ENCODE data around the gene AUTS2. TPM values are rescaled to one million over a fixed set of nuclear protein-coding genes. Genes with fewer than 3 reads are reported as not detected.

The AUTS2 gene
- total RNA-seq, 1 experiment from 2014 or later, result not detected

GRCh38 chr7:70637726-70638125 lies 1039.5 kb downstream of the AUTS2 start:
- no peak for DNase-seq
- CTCF ChIA-PET, result no interaction called here
- no peak overlapping the region for H3K4me3 Mint-ChIP-seq (ENCODE audit: low read depth, unreplicated experiment)
- intact Hi-C loops (cut with micrococcal nuclease; ENCODE audit: unreplicated experiment), result no loop called here
- no peaks in the 10 kb centered on the region for H3K4me1 Mint-ChIP-seq (ENCODE audit: low read depth, unreplicated experiment)
- TF ChIP-seq CTCF (IDR thresholded peaks at IDR 0.05; ENCODE audit: unreplicated experiment), result no peak
- no peaks in the 10 kb centered on the region for H3K36me3 Mint-ChIP-seq (ENCODE audit: insufficient read depth, unreplicated experiment)
- peaks cover 11% of the 10 kb centered on the region for H3K9me3 Mint-ChIP-seq (ENCODE audit: low read depth, unreplicated experiment)
- BruUV-seq (replicated peaks), result no TSS peak
- H3K27me3 Mint-ChIP-seq (ENCODE audit: unreplicated experiment), result no peaks in the 10 kb centered on the region
- H3K27ac Mint-ChIP-seq (ENCODE audit: unreplicated experiment), result no peak overlapping the region

GRCh38 chr7:70638158-70639107 lies 1040.2 kb downstream of the AUTS2 start:
- H3K27me3 Mint-ChIP-seq (ENCODE audit: unreplicated experiment), result no peaks in the 10 kb centered on the region
- H3K9me3 Mint-ChIP-seq (ENCODE audit: low read depth, unreplicated experiment), result peaks cover 11% of the 10 kb centered on the region
- TF ChIP-seq CTCF (IDR thresholded peaks at IDR 0.05; ENCODE audit: unreplicated experiment), result no peak
- CTCF ChIA-PET, result no interaction called here
- DNase-seq, result no peak
- BruUV-seq (replicated peaks), result no TSS peak
- no peak overlapping the region for H3K27ac Mint-ChIP-seq (ENCODE audit: unreplicated experiment)
- H3K4me3 Mint-ChIP-seq (ENCODE audit: low read depth, unreplicated experiment), result no peak overlapping the region
- no peaks in the 10 kb centered on the region for H3K36me3 Mint-ChIP-seq (ENCODE audit: insufficient read depth, unreplicated experiment)
- H3K4me1 Mint-ChIP-seq (ENCODE audit: low read depth, unreplicated experiment), result no peaks in the 10 kb centered on the region
- intact Hi-C loops (cut with micrococcal nuclease; ENCODE audit: unreplicated experiment), result no loop called here

GRCh38 chr7:70640266-70640833 lies 1042.1 kb downstream of the AUTS2 start:
- no TSS peak for BruUV-seq (replicated peaks)
- DNase-seq, result no peak
- H3K4me1 Mint-ChIP-seq (ENCODE audit: low read depth, unreplicated experiment), result no peaks in the 10 kb centered on the region
- no peak for TF ChIP-seq CTCF (IDR thresholded peaks at IDR 0.05; ENCODE audit: unreplicated experiment)
- H3K9me3 Mint-ChIP-seq (ENCODE audit: low read depth, unreplicated experiment), result peaks cover 11% of the 10 kb centered on the region
- H3K27me3 Mint-ChIP-seq (ENCODE audit: unreplicated experiment), result no peaks in the 10 kb centered on the region
- no peaks in the 10 kb centered on the region for H3K36me3 Mint-ChIP-seq (ENCODE audit: insufficient read depth, unreplicated experiment)
- intact Hi-C loops (cut with micrococcal nuclease; ENCODE audit: unreplicated experiment), result no loop called here
- H3K4me3 Mint-ChIP-seq (ENCODE audit: low read depth, unreplicated experiment), result no peak overlapping the region
- CTCF ChIA-PET, result no interaction called here
- H3K27ac Mint-ChIP-seq (ENCODE audit: unreplicated experiment), result no peak overlapping the region

- Mint-ChIP-seq H3K36me3 (ENCODE audit: insufficient read depth, unreplicated experiment) (no peaks in the 10 kb centered on the region), H3K4me3 (ENCODE audit: low read depth, unreplicated experiment) (no peak overlapping the region), H3K4me1 (ENCODE audit: low read depth, unreplicated experiment) (no peaks in the 10 kb centered on the region), H3K9me3 (ENCODE audit: low read depth, unreplicated experiment) (peaks cover 11% of the 10 kb centered on the region), H3K27ac (ENCODE audit: unreplicated experiment) (no peak overlapping the region), H3K27me3 (ENCODE audit: unreplicated experiment) (no peaks in the 10 kb centered on the region)
- DNase-seq, result no peak
- BruUV-seq (replicated peaks), result no TSS peak
- intact Hi-C loops (cut with micrococcal nuclease; ENCODE audit: unreplicated experiment), result no loop called here
- no peak for TF ChIP-seq CTCF (IDR thresholded peaks at IDR 0.05; ENCODE audit: unreplicated experiment)
- CTCF ChIA-PET, result no interaction called here
These were observed 1043.6 kb downstream of the AUTS2 start for GRCh38 chr7:70641882-70642281.
